GM19438 (cell line): Measurements from ENCODE around the gene SCGB2A2.

Experiments
- ATAC-seq: cut with Tn5 transposase; IDR thresholded peaks from one replicate; pipeline ENCODE4 v1.9.1; 2021; ENCODE audit warnings: low read depth; ENCODE audit not compliant: unreplicated experiment

SCGB2A2 gene

DNA sequence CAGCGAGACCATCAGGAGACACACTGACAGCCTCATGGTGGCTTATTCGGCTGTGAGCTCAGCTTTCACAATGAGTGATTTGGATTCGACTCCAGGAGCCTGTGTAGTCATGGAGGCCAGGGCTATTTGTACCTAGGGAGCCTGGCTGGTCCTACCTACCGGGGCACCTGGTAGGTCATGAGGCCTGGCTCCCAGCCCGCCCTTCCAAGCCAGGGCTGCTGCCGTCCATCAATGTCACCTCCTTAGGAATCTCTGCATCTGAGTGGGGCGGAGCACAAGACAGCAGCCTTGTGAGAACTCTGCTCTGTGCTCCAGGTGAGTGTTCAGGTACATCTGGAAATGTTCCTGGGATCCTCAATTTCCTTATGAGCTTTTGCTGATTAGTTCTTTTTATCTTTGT is 29.0 kb downstream of the SCGB2A2 start, which contains the start of gene SCGB1D4:
Gene SCGB1D4, minus strand, starts transcription at position 101 of the 400 bp plus-strand sequence. Its CDS starts 65 bp downstream, at position 36.
- ATAC-seq: no peak

DNA sequence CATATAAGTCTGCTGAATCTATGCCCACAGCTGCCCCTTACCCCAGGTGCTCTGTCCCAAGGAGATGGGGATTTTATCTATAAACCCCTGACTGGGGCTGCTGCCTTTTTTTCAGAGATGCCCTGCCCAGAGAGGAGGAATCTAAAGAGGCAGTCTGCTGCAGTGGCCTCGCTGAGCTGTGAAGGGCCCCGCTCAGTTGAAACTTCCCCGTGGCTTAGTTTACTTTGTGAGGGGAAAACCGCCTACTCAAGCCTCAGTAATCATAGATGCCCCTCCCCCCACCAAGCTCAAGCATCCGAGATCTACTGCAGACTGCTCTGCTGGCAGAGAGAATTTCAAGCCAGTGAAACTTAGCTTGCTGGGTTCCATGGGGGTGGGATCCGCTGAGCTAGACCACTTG is 36.3 kb downstream of the SCGB2A2 start:
- no peak for ATAC-seq

DNA sequence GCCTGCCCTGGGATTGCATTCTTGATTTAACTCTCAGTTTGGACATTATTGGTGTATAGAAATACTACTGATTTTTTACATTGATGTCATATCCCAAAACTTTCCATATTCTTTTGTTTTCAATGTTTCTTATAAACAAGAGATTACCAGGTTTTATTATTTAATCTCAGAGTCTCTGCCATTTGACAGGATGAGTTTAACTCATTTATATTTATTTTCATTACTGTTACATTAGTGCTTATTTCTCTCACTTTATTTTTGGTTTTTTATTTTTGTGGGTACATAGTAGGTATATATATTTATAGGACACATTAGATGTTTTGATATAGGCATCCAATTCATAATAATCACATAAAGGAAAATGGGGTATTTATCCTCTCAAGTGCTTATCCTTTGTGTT is 38.0 kb downstream of the SCGB2A2 start:
- no peak for ATAC-seq

DNA sequence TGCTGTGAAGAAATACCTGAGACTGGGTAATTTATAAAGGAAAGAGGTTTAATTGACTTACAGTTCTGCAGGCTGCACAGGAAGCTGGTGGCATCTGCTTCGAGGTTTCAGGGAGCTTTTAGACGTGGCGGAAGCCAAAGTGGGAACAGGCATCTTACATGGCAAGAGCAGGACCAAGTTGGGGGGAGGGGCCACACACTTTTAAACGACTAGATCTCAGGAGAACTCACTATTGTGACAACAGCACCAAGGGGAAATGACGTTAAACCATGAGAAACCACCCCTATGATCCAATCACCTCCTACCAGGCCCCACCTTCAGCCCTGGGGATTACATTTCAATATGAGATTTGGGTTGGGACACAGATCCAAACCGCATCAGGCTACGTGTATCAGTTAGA is 40.0 kb downstream of the SCGB2A2 start:
- no peak for ATAC-seq

DNA sequence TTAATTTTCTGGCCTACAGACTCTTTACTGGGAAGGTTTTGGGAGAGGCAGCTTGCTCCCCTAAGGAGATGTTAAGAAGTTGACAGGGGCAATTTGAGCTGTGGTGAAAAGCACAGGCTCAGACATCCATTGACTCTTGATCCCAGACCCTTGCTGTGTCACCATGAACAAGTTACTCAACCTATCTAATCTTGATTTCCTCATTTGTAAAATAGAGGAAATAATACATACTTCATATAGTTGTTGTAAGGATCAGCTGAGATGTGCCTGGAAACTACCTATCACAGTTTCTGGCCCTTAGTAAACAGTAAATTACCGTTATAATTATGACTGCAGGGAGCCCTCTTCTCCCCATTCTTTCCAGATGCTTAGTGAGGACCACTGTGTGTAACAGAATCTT is 45.5 kb downstream of the SCGB2A2 start:
- no peak for ATAC-seq

DNA sequence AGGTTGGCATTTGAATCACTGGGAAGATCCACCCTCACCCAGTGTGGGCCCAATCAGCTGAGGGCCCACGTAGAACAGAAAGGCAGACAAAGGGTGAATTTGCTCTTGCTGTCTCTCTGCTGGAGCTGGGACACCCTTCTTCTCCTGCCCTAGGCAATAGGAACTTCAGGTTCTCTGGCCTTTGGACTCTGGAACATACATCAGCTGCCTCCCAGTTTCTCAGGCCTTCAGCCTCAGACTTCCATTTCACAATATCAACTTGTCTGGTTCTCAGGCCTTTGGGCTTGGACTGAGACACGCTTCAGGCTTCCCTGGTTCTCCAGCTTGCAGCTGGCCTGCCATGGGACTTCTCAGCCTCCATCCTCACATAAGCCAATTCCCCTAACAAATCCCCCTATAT is 52.6 kb downstream of the SCGB2A2 start:
- no peak for ATAC-seq
